ENCODE data around the gene SLC6A3.
"Not testable (repeated sequence)": the region's sequence is repeated elsewhere in the genome, so short reads cannot be mapped to it uniquely, and the experiment has no call there.

The SLC6A3 gene

GRCh38 chr5:1429496-1429895, 15.7 kb downstream of the SLC6A3 start:
- TF ChIP-seq CTCF (IDR thresholded peaks at IDR 0.05; ENCODE audit: low read depth, low read length, missing control alignments) = no peak
- no peak overlapping the region for H3K4me3 ChIP-seq (ENCODE audit: low read depth, low read length)
- H3K36me3 ChIP-seq (replicated peaks) = no peaks in the 10 kb centered on the region
- H3K27me3 ChIP-seq (replicated peaks) = no peaks in the 10 kb centered on the region
- in situ Hi-C loops (cut with HindIII; ENCODE audit: low pct_ligation_motif_present, low sequenced_read_pairs) = no loop called here
- no peak for DNase-seq
- H3K27ac ChIP-seq = no peak overlapping the region

- no peak for TF ChIP-seq CTCF (IDR thresholded peaks at IDR 0.05; ENCODE audit: low read depth, low read length, missing control alignments)
- Histone ChIP-seq H3K27me3 (replicated peaks) (no peaks in the 10 kb centered on the region), H3K36me3 (replicated peaks) (no peaks in the 10 kb centered on the region), H3K4me3 (ENCODE audit: low read depth, low read length) (no peak overlapping the region), H3K27ac (no peak overlapping the region)
- no peak for DNase-seq
- in situ Hi-C loops (cut with HindIII; ENCODE audit: low pct_ligation_motif_present, low sequenced_read_pairs) = no loop called here
Observed at GRCh38 chr5:1429066-1429465, 16.2 kb downstream of the SLC6A3 start.

GRCh38 chr5:1428107-1428506, 17.1 kb downstream of the SLC6A3 start:
- DNase-seq = no peak
- no peak for TF ChIP-seq CTCF (IDR thresholded peaks at IDR 0.05; ENCODE audit: low read depth, low read length, missing control alignments)
- H3K4me3 ChIP-seq (ENCODE audit: low read depth, low read length) = no peak overlapping the region
- no peaks in the 10 kb centered on the region for H3K36me3 ChIP-seq (replicated peaks)
- H3K27me3 ChIP-seq (replicated peaks) = no peaks in the 10 kb centered on the region
- in situ Hi-C loops (cut with HindIII; ENCODE audit: low pct_ligation_motif_present, low sequenced_read_pairs) = no loop called here
- H3K27ac ChIP-seq = no peak overlapping the region

GRCh38 chr5:1424716-1425115, 20.5 kb downstream of the SLC6A3 start:
- no peak for DNase-seq
- H3K4me3 ChIP-seq (ENCODE audit: low read depth, low read length) = no peak overlapping the region
- H3K27ac ChIP-seq = no peak overlapping the region
- H3K27me3 ChIP-seq (replicated peaks) = no peaks in the 10 kb centered on the region
- in situ Hi-C loops (cut with HindIII; ENCODE audit: low pct_ligation_motif_present, low sequenced_read_pairs) = no loop called here
- TF ChIP-seq CTCF (IDR thresholded peaks at IDR 0.05; ENCODE audit: low read depth, low read length, missing control alignments) = no peak
- no peaks in the 10 kb centered on the region for H3K36me3 ChIP-seq (replicated peaks)

GRCh38 chr5:1423901-1424603, 21.2 kb downstream of the SLC6A3 start:
- Histone ChIP-seq H3K36me3 (replicated peaks) (no peaks in the 10 kb centered on the region), H3K4me3 (ENCODE audit: low read depth, low read length) (no peak overlapping the region), H3K27ac (no peak overlapping the region), H3K27me3 (replicated peaks) (no peaks in the 10 kb centered on the region)
- in situ Hi-C loops (cut with HindIII; ENCODE audit: low pct_ligation_motif_present, low sequenced_read_pairs) = no loop called here
- TF ChIP-seq CTCF (IDR thresholded peaks at IDR 0.05; ENCODE audit: low read depth, low read length, missing control alignments) = no peak
- DNase-seq = no peak

GRCh38 chr5:1422522-1422921, 22.7 kb downstream of the SLC6A3 start:
- H3K4me3 ChIP-seq (ENCODE audit: low read depth, low read length); H3K27ac ChIP-seq; H3K36me3 ChIP-seq (replicated peaks); DNase-seq; H3K27me3 ChIP-seq (replicated peaks); in situ Hi-C loops (cut with HindIII; ENCODE audit: low pct_ligation_motif_present, low sequenced_read_pairs): not testable (repeated sequence)
